Activated CD8-positive, alpha-beta memory T cell treated with anti-CD3 and anti-CD28 coated beads for 36 hours (primary cell): Measurements from ENCODE around the gene TGM3. TPM values are rescaled to one million over a fixed set of nuclear protein-coding genes. Genes with fewer than 3 reads are reported as not detected.

ENCODE experiments used
- CTCF ChIA-PET: fragments of 350-600 bp; sonication (Branson Sonifier 250); formaldehyde crosslinking; loops from one replicate; lab custom pipeline; 2021; ENCODE audit warnings: antibody characterized with exemption; lab: Charles Lee
- POLR2A ChIA-PET: fragments of 350-600 bp; sonication (Branson Sonifier 250); formaldehyde crosslinking; loops from one replicate; lab custom pipeline; 2021; ENCODE audit warnings: antibody characterized with exemption; lab: Charles Lee
- total RNA-seq, 2 experiments: library from RNA; stranded (reverse); gene quantifications; one replicate each; pipeline ENCODE4 v1.2.3, GENCODE V29; 2021

TGM3 gene
- total RNA-seq, 2 experiments from 2014 or later, result not detected

- POLR2A ChIA-PET, result no interaction called here
These were observed 8.4 kb downstream of the TGM3 start for GRCh38 chr20:2304180-2304579.

GRCh38 chr20:2305029-2305428 is 9.2 kb downstream of the TGM3 start:
- CTCF ChIA-PET, result no interaction called here
- POLR2A ChIA-PET, result no interaction called here

More at GRCh38 chr20:2304180-2304579, 8.4 kb downstream of the TGM3 start:
- CTCF ChIA-PET, result no interaction called here

- ChIA-PET POLR2A (no interaction called here), CTCF (no interaction called here)
These were observed 9.7 kb downstream of the TGM3 start for GRCh38 chr20:2305479-2305878.

GRCh38 chr20:2305946-2306345 is 10.1 kb downstream of the TGM3 start:
- CTCF ChIA-PET, result no interaction called here
- POLR2A ChIA-PET, result no interaction called here

- CTCF ChIA-PET, result no interaction called here
- POLR2A ChIA-PET, result no interaction called here
These were observed 11.3 kb downstream of the TGM3 start for GRCh38 chr20:2307136-2307535.

GRCh38 chr20:2311329-2311728 is 15.5 kb downstream of the TGM3 start:
- ChIA-PET CTCF (no interaction called here), POLR2A (no interaction called here)

GRCh38 chr20:2312876-2313275 is 17.1 kb downstream of the TGM3 start:
- POLR2A ChIA-PET, result no interaction called here
- CTCF ChIA-PET, result no interaction called here

- ChIA-PET POLR2A (no interaction called here), CTCF (no interaction called here)
These were observed 17.5 kb downstream of the TGM3 start for GRCh38 chr20:2313316-2313715.

GRCh38 chr20:2314759-2315439 is 19.1 kb downstream of the TGM3 start:
- ChIA-PET CTCF (no interaction called here), POLR2A (no interaction called here)

- ChIA-PET POLR2A (no interaction called here), CTCF (no interaction called here)
These were observed 19.6 kb downstream of the TGM3 start for GRCh38 chr20:2315440-2315778.

GRCh38 chr20:2316847-2317495 is 21.2 kb downstream of the TGM3 start:
- ChIA-PET CTCF (no interaction called here), POLR2A (no interaction called here)

GRCh38 chr20:2320813-2321658 is 25.2 kb downstream of the TGM3 start:
- CTCF ChIA-PET, result no interaction called here
- POLR2A ChIA-PET, result no interaction called here

GRCh38 chr20:2323051-2323450 is 27.2 kb downstream of the TGM3 start:
- CTCF ChIA-PET, result no interaction called here
- POLR2A ChIA-PET, result no interaction called here

- POLR2A ChIA-PET, result no interaction called here
- CTCF ChIA-PET, result no interaction called here
These were observed 30.2 kb downstream of the TGM3 start for GRCh38 chr20:2326046-2326445.

- ChIA-PET CTCF (no interaction called here), POLR2A (no interaction called here)
These were observed 32.1 kb downstream of the TGM3 start for GRCh38 chr20:2327620-2328555.

- POLR2A ChIA-PET, result no interaction called here
- CTCF ChIA-PET, result no interaction called here
These were observed 33.5 kb downstream of the TGM3 start for GRCh38 chr20:2329286-2329685.

GRCh38 chr20:2330090-2330695 is 34.4 kb downstream of the TGM3 start:
- ChIA-PET CTCF (no interaction called here), POLR2A (no interaction called here)

GRCh38 chr20:2331106-2331505 is 35.3 kb downstream of the TGM3 start:
- CTCF ChIA-PET, result no interaction called here
- POLR2A ChIA-PET, result no interaction called here

GRCh38 chr20:2331901-2332565 is 36.2 kb downstream of the TGM3 start:
- ChIA-PET CTCF (no interaction called here), POLR2A (no interaction called here)
